Pons (tissue), 1 donor: ENCODE measurements around the gene PAXIP1.

Experiments used
- DNase-seq: peaks from one replicate; pipeline ENCODE4 v3.0.0-alpha.2; 2016; ENCODE audit warnings: low spot score

The PAXIP1 gene

GRCh38 chr7:154994996-154995395 is 7.9 kb downstream of the PAXIP1 start:
- no peak for DNase-seq

GRCh38 chr7:154990964-154991540 is 11.9 kb downstream of the PAXIP1 start:
- DNase-seq = no peak

DNA sequence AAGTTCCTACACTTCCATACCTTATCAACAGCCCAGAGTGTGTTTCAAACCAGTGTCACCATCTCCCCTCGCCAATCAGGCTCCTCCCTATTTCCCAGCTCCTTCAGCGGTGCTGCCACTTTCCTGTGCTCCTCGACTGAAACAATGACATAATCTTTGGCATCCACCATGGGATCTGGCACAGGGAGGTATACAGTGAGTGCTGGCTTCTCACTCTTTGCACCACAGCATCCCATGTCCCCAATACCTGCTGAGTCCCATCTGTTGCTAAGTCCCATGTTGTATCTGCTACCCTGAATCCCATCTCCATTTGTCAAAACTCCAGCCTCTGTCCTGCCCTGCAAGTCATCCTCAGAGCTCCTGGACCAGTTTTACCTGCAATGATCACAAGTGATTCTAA is 15.4 kb downstream of the PAXIP1 start:
- no peak for DNase-seq

GRCh38 chr7:154986200-154986945 is 16.6 kb downstream of the PAXIP1 start:
- no peak for DNase-seq

DNA sequence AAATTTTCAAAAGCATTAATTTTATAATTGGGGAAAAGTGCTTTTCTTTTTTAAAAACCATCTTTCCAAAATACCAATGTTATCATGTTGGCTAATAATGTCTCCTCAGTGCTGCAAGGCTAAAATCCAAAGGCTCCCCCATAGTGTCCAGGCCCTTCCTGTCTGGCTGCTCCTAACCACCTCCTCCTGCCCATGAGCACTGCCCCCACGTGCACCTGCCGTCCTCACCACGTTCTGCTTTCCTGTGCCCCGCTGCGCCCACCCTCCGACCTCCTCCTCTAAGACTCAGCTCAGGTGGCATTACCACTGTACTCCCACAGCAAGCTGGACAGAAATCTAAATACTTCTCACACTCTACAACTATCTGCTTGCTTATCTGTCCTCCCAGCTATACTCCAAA is 17.7 kb downstream of the PAXIP1 start:
- no peak for DNase-seq

- DNase-seq = no peak
Observed at GRCh38 chr7:154984601-154985188, 18.2 kb downstream of the PAXIP1 start.

- DNase-seq = no peak
Observed at GRCh38 chr7:154978017-154978416, 24.9 kb downstream of the PAXIP1 start.

- no peak for DNase-seq
Observed at GRCh38 chr7:154977250-154977649, 25.7 kb downstream of the PAXIP1 start.

DNA sequence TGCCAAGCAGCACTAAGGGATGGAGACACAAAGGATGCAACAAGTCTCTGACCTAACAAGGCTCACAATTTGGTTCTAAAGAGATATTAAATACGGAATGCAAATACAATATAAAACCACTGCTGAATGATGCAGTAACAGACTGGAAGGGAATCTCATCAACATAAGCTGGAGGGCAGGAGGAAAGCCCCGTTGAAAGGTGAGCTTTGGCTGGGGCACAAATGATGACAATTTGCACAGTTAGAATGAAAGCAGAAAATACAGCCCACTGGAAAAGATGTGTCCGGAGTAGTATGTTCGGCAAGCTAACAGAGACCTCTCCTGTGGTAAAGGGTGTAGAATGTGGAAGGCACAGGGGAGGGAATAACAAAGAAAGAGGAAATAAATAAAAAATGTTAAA is 26.1 kb downstream of the PAXIP1 start:
- no peak for DNase-seq

DNA sequence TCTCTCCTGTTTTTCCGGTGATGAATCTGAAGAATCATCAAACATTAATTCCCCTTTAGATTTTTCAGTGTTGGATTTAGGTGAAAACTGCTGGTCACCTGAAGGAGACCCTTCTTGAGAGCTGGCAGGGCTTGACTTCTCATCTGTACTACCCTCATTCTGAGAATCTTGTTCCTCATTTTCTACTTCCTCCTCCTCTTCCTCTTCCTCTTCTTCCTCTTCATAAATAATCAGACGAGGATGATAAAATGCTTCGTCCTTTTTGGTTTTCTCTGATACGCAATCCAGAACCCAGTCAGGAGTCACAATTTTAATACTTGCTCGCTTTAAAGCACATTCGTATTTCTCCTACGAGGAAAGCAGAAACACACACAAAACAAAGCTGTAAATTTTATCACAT is 26.9 kb downstream of the PAXIP1 start:
- DNase-seq = peak; percentile 12

DNA sequence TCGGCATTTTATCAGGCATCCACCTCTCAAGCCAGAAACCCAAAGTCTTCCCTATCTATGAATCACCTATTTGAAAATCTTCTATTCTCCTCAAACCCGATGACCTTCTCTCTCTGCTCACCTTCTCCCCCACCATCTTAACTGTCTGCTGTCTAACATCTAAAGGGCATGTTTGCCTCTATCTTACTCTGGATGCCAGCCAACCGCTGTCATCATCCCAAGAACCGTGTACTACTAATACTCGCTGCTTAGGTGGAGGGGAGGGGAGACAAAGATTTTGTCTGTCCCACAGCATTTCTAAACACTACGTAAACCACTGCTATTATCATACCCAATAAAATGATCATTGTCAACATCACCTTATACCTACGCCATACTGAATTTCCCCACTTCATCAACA is 29.5 kb downstream of the PAXIP1 start:
- no peak for DNase-seq

DNA sequence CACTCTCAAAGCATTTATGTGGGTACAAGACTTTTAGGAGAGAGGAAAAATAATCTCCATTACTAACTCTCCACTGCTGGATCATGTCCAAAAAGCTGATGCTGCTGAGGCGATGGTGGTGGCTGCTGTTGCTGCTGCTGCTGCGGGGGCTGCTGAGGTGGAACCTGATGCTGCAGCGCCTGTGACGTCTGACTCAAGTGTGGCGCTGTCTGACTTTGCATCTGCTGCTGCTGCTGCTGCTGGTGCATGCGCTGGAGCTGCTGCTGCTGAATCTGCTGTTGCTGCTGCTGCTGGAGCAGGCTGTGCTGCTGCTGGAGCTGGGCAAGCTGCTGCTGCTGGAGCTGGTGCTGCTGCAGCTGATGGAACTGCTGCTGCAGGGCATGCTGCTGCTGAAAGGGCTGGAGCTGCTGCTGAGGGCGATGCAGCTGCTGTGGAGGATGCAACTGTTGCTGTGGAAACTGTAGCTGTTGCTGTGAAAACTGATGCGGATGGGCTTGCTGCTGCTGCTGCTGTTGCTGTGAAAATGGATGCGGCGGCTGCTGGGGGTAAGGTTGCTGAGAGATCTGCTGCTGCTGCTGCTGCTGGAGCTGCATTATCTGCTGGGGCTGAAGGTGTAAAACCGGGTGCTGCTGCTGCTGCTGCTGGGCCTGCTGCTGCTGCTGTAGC is 34.5 kb downstream of the PAXIP1 start:
- no peak for DNase-seq

- no peak for DNase-seq
Observed at GRCh38 chr7:154967401-154967955, 35.4 kb downstream of the PAXIP1 start.

GRCh38 chr7:154965014-154965413 is 37.9 kb downstream of the PAXIP1 start:
- no peak for DNase-seq

- peak; percentile 73 for DNase-seq
Observed at GRCh38 chr7:154960063-154960790, 42.7 kb downstream of the PAXIP1 start.

- DNase-seq = no peak
Observed at GRCh38 chr7:154956427-154956826, 46.5 kb downstream of the PAXIP1 start.

- peak; percentile 14 for DNase-seq
Observed at GRCh38 chr7:154953006-154953684, 49.8 kb downstream of the PAXIP1 start.

DNA sequence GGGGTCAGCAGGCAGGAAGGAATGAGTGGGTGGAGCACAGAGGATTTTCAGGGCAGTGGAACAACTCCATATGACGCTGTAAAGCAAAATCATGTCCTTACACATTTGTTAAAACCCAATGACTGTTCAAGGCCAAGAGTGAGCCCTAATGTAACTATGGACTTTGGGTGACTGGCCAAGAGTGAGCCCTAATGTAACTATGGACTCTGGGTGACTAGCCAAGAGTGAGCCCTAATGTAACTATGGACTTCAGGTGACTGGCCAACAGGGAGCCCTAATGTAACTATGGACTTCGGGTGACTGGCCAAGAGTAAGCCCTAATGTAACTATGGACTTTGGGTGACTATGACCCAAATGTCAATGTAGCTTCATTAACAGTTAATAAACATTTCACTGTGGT is 52.0 kb downstream of the PAXIP1 start:
- no peak for DNase-seq

DNA sequence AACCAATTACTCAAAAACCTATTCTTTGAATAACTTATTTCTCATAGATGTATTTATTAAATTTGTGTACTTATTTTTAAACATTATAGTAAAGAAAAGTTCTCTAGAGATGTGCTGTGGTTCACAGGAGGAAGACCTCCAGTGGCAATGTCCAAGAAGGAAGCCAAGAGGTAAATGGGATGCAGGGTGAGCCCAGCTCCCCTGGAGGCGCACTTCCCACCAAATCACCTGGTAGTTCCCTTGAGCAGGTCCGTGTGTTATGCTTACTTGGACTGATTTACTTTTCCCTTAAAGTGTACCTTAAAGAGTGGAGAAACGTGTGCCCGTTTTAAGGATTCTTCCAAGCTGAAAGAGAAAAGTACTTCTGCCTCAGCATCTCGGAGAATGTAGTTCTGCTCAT is 55.3 kb downstream of the PAXIP1 start:
- DNase-seq = no peak

DNA sequence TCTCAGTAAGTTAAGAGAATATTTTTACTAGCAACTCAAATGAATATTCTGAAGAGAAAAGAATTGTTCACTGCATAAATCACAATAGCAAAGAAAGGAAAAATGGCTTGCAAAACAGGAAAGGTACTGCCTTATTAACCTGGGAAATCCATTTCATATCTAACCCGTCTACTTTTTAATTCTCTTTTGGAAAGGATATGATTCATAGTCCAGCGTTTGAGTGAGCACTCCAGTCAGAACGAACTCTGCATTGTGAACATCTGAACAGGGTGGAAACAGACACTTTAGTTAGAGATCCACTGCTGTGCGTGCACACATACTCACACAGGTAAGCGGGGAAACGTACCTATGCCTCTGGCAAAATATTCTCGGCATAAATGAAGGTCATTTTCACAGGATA is 56.8 kb downstream of the PAXIP1 start:
- DNase-seq = no peak

- no peak for DNase-seq
Observed at GRCh38 chr7:154943906-154944305, 59.0 kb downstream of the PAXIP1 start.
